SK-N-SH (cell line): ENCODE results near the gene ARL4A. TPM values are rescaled to one million over a fixed set of nuclear protein-coding genes. Genes with fewer than 3 reads are reported as not detected.
"Not testable (repeated sequence)": the region's sequence is repeated elsewhere in the genome, so short reads cannot be mapped to it uniquely, and the experiment has no call there.

Experiments used
- CTCF ChIA-PET: fragments of 300-600, 350-600 bp; formaldehyde crosslinking; extraction: SDS; loops from one replicate; lab custom pipeline; 2021; lab: Yijun Ruan, JAX
- POLR2A ChIA-PET: fragments of 350-600 bp; sonication (Branson Sonifier 250); formaldehyde crosslinking; extraction: SDS; loops from one replicate; lab custom pipeline; 2020; ENCODE audit warnings: antibody characterized with exemption, inconsistent platforms; lab: Yijun Ruan, JAX
- DNase-seq: peaks from one replicate; pipeline ENCODE4 v3.0.0; 2012
- H2AFZ ChIP-seq: fragments of 200-600 bp; sonication (generic); 2 replicates; pipeline ENCODE4 v1.8.1; 2016; ENCODE audit warnings: antibody characterized with exemption, mild to moderate bottlenecking, low read depth
- H3F3A ChIP-seq: fragments of 200-600 bp; sonication (generic); replicated peaks from 2 replicates; pipeline ENCODE3; 2016; ENCODE audit warnings: antibody characterized with exemption, mild to moderate bottlenecking; ENCODE audit not compliant: insufficient read depth
- H3K27ac ChIP-seq, 2 experiments: fragments of 200-500 bp in 1 of 2; fragments of 200-600 bp in 1 of 2; sonication (Bioruptor generic) in 1 of 2; sonication (generic), shearing (Covaris generic) in 1 of 2; 2 replicates each; pipeline versions ENCODE4 v1.5.1 to v1.6.1; 2014 to 2016; ENCODE audit warnings: low read depth in 2 of 2, inconsistent platforms in 1 of 2, low read length in 1 of 2, mild to moderate bottlenecking in 1 of 2, mixed read lengths in 1 of 2
- H3K27me3 ChIP-seq: fragments of 200-600 bp; sonication (generic), shearing (Covaris generic); 2 replicates; pipeline ENCODE4 v1.6.1; 2016; ENCODE audit warnings: mixed run types; ENCODE audit not compliant: insufficient read depth
- H3K36me3 ChIP-seq, 2 experiments: fragments of 200-500 bp in 1 of 2; fragments of 200-600 bp in 1 of 2; sonication (Bioruptor generic) in 1 of 2; sonication (generic) in 1 of 2; replicated peaks in 1 of 2; 2 replicates each; pipeline versions ENCODE3 to v1.5.1; 2014 to 2016; ENCODE audit warnings: low read length in 1 of 2, mild to moderate bottlenecking in 1 of 2; ENCODE audit not compliant: insufficient read depth in 2 of 2, control insufficient read depth in 1 of 2
- H3K4me1 ChIP-seq, 2 experiments: fragments of 200-500 bp in 1 of 2; fragments of 200-600 bp in 1 of 2; sonication (Bioruptor generic) in 1 of 2; sonication (generic), shearing (Covaris generic) in 1 of 2; 2 replicates each; pipeline versions ENCODE4 v1.5.1 to v1.6.1; 2014 to 2016; ENCODE audit warnings: low read depth in 1 of 2, low read length in 1 of 2, mixed run types in 1 of 2; ENCODE audit not compliant: insufficient read depth in 2 of 2, control insufficient read depth in 1 of 2
- H3K4me2 ChIP-seq: fragments of 200-600 bp; sonication (generic), shearing (Covaris generic); 2 replicates; pipeline ENCODE4 v1.6.1; 2017; ENCODE audit warnings: mixed run types
- H3K4me3 ChIP-seq, 2 experiments: fragments of 200-500 bp in 1 of 2; fragments of 200-600 bp in 1 of 2; sonication (Bioruptor generic) in 1 of 2; sonication (generic), shearing (Covaris generic) in 1 of 2; 2 replicates each; pipeline versions ENCODE4 v1.5.1 to v1.8.1; 2014 to 2016; ENCODE audit warnings: low read depth in 2 of 2, inconsistent platforms in 1 of 2, low read length in 1 of 2, mild to moderate bottlenecking in 1 of 2, mixed read lengths in 1 of 2, moderate library complexity in 1 of 2
- H3K79me2 ChIP-seq: fragments of 200-600 bp; sonication (generic); 2 replicates; pipeline ENCODE4 v1.8.1; 2017; ENCODE audit warnings: mild to moderate bottlenecking; ENCODE audit not compliant: insufficient read depth
- H3K9ac ChIP-seq: fragments of 200-600 bp; sonication (generic); 2 replicates; pipeline ENCODE4 v1.6.1; 2017; ENCODE audit warnings: mixed run types
- H3K9me2 ChIP-seq: fragments of 200-600 bp; sonication (generic); 2 replicates; pipeline ENCODE4 v1.6.1; 2017; ENCODE audit warnings: mixed run types
- H3K9me3 ChIP-seq: fragments of 200-600 bp; sonication (generic); 2 replicates; pipeline ENCODE4 v1.6.1; 2017; ENCODE audit warnings: mixed run types, mild to moderate bottlenecking, moderate library complexity
- H4K20me1 ChIP-seq: fragments of 200-600 bp; sonication (generic); 2 replicates; pipeline ENCODE4 v1.6.1; 2017; ENCODE audit warnings: mild to moderate bottlenecking, mixed run types; ENCODE audit not compliant: insufficient read depth
- CHD2 ChIP-seq: fragments of 150-350 bp; IDR thresholded peaks from 2 replicates; pipeline ENCODE4 v1.6.1; 2018; ENCODE audit warnings: low read length; ENCODE audit not compliant: partially characterized antibody
- ELF1 ChIP-seq: IDR thresholded peaks from 2 replicates; pipeline ENCODE4 v1.4.0; 2012
- GATA2 ChIP-seq: sonication (generic); formaldehyde crosslinking; IDR thresholded peaks from 2 replicates; pipeline ENCODE4 v1.5.0; 2020; ENCODE audit warnings: mild to moderate bottlenecking, missing genetic modification reagents
- IRF3 ChIP-seq: fragments of 150-350 bp; IDR thresholded peaks from 2 replicates; pipeline ENCODE4 v1.6.1; 2016; ENCODE audit warnings: mild to moderate bottlenecking, low read depth, low read length
- JUND ChIP-seq: IDR thresholded peaks from 2 replicates; pipeline ENCODE4 v1.4.0; 2012
- MAX ChIP-seq: IDR thresholded peaks from 2 replicates; pipeline ENCODE4 v1.4.0; 2012; ENCODE audit warnings: low read depth
- MXI1 ChIP-seq: IDR thresholded peaks from 2 replicates; pipeline ENCODE4 v1.6.1; 2012; ENCODE audit warnings: mild to moderate bottlenecking, low read depth, low read length, improper control_type of control experiment
- NFIC ChIP-seq: IDR thresholded peaks from 2 replicates; pipeline ENCODE4 v1.4.0; 2012; ENCODE audit warnings: borderline replicate concordance
- SMC3 ChIP-seq: IDR thresholded peaks from 2 replicates; pipeline ENCODE4 v1.6.1; 2012; ENCODE audit warnings: low read depth, low read length, improper control_type of control experiment
- USF1 ChIP-seq: IDR thresholded peaks from 2 replicates; pipeline ENCODE4 v1.4.0; 2012; ENCODE audit warnings: low read depth, borderline replicate concordance
- ZBTB33 ChIP-seq: IDR thresholded peaks from 2 replicates; pipeline ENCODE4 v1.4.0; 2012; ENCODE audit warnings: low read depth, borderline replicate concordance
- WGBS: methylation state at CpG from one replicate; pipeline ENCODE4 v1.1.6; 2017; ENCODE audit warnings: low lambda C conversion rate; 5-methylcytosine and 5-hydroxymethylcytosine counted together
- polyA plus RNA-seq, 3 experiments: library from polyadenylated mRNA; depleted of rRNA; stranded (reverse); fragments of >200 nt; gene quantifications; 2 replicates each; pipeline ENCODE4 v1.2.3, GENCODE V29; 2012

ARL4A gene
- polyA plus RNA-seq, 1 of the 3 experiments (the other 2 are of a cell fraction) = 5.5 TPM

GRCh38 chr7:12686234-12686890 lies 1.1 kb upstream of the ARL4A start (continued):
- TF ChIP-seq MAX (peak; percentile 83), NFIC (no peak), USF1 (peak; percentile 89), ZBTB33 (no peak), SMC3 (peak; percentile 52), MXI1 (peak; percentile 97), ELF1 (peak; percentile 58), JUND (no peak)

- Histone ChIP-seq H3K79me2 (peaks cover 50% of the 10 kb centered on the region), H3K4me3 (peak overlapping the region; percentile 92 to 93), H3K9me2 (no peaks in the 10 kb centered on the region), H3K27me3 (no peaks in the 10 kb centered on the region), H4K20me1 (no peaks in the 10 kb centered on the region), H3K9me3 (no peaks in the 10 kb centered on the region), H3K27ac (peak overlapping the region in 1 of 2 experiments; percentile 64; a peak in 2 of 4 replicates), H2AFZ (peak overlapping the region; percentile 96), H3K9ac (peak overlapping the region; percentile 92), H3K4me2 (peak overlapping the region; percentile 73), H3K36me3 (peaks cover 0 to 10% of the 10 kb centered on the region in 2 experiments), H3F3A (no peaks in the 10 kb centered on the region), H3K4me1 (peaks cover 12 to 13% of the 10 kb centered on the region in 2 experiments; a peak in 3 of 4 replicates)
- CTCF ChIA-PET = interaction anchor here (0.6 to 4.3 kb wide), 21 partner anchors 11 to 594 kb away, joined by 3 to 71 read pairs (median 4); no protein-coding TSS in a partner anchor
- WGBS = 33% methylated on average over 12 of the region's 12 CpGs
- no peak for TF ChIP-seq USF1
- no peak for TF ChIP-seq GATA2 (CRISPR knock-in tag)
- peak; percentile 2 for TF ChIP-seq CHD2
- TF ChIP-seq JUND = no peak
- no peak for TF ChIP-seq MXI1
- no peak for TF ChIP-seq ELF1
- no peak for TF ChIP-seq IRF3
- no peak for DNase-seq
- POLR2A ChIA-PET = no interaction called here
Observed at GRCh38 chr7:12687718-12688171, 312 bp downstream of the ARL4A start.

GRCh38 chr7:12688485-12689170 lies 1.2 kb downstream of the ARL4A start:
- peaks cover 56% of the 10 kb centered on the region for H3K79me2 ChIP-seq
- POLR2A ChIA-PET, H3K27ac ChIP-seq, H3K36me3 ChIP-seq, H4K20me1 ChIP-seq, H3K9ac ChIP-seq, H3K9me3 ChIP-seq, CTCF ChIA-PET, H3K4me3 ChIP-seq, DNase-seq, H3K27me3 ChIP-seq, H2AFZ ChIP-seq, H3F3A ChIP-seq, H3K9me2 ChIP-seq: not testable (repeated sequence)
- WGBS = 98% methylated on average over 3 of the region's 3 CpGs
- H3K4me1 ChIP-seq = peaks cover 12 to 13% of the 10 kb centered on the region in 2 experiments; a peak in 3 of 4 replicates
- H3K4me2 ChIP-seq = peak overlapping the region; percentile 73
